Measurements from ENCODE around the gene OGDH. TPM values are rescaled to one million over a fixed set of nuclear protein-coding genes. Genes with fewer than 3 reads are reported as not detected.
A peak's percentile ranks its signal among the peaks of the same experiment; 100 is the strongest.

OGDH gene
- total RNA-seq, 3 donors from 2014 or later (not counting 1 experiment from before 2014, with no cell fraction given) = 69.2 to 86.7 (median 81.4) TPM

GRCh38 chr7:44646921-44647636 lies 40.7 kb downstream of the OGDH start:
- TF ChIP-seq CTCF (IDR thresholded peaks at IDR 0.05) = no peak
- no peak overlapping the region for H3K4me3 ChIP-seq (ENCODE audit: low read length)
- Mint-ChIP-seq H3K36me3 (no peaks in the 10 kb centered on the region), H3K9me3 (no peaks in the 10 kb centered on the region), H3K27ac (no peak overlapping the region), H3K4me3 (no peak overlapping the region), H3K4me1 (peaks cover 5 to 7% of the 10 kb centered on the region in 2 donors), H3K27me3 (ENCODE audit: low read depth in 2 of 2) (no peaks in the 10 kb centered on the region)
- no peaks in the 10 kb centered on the region for H3K27me3 ChIP-seq (ENCODE audit: control insufficient read depth, insufficient read depth, low read length)
- no peak for DNase-seq
- WGBS (ENCODE audit: insufficient coverage) = no CpG with 5 or more reads among the region's 3 CpGs
- H3K27ac ChIP-seq (ENCODE audit: low read length) = no peak overlapping the region
- ATAC-seq = no peak
- peaks cover 32% of the 10 kb centered on the region for H3K36me3 ChIP-seq (ENCODE audit: control insufficient read depth, insufficient read depth, low read length)
- intact Hi-C loops (cut with micrococcal nuclease) = no loop called here
- H3K9me3 ChIP-seq (ENCODE audit: control insufficient read depth, insufficient read depth, low read length) = no peaks in the 10 kb centered on the region
- H3K4me1 ChIP-seq (ENCODE audit: control insufficient read depth, insufficient read depth, low read length) = no peaks in the 10 kb centered on the region

GRCh38 chr7:44647981-44648714 lies 41.7 kb downstream of the OGDH start:
- no peaks in the 10 kb centered on the region for H3K9me3 Mint-ChIP-seq
- 94% methylated on average over 3 of the region's 4 CpGs for WGBS (ENCODE audit: insufficient coverage)

GRCh38 chr7:44650242-44650641 lies 43.8 kb downstream of the OGDH start:
- Mint-ChIP-seq H3K27me3 (ENCODE audit: low read depth in 2 of 2) (no peaks in the 10 kb centered on the region), H3K27ac (peak overlapping the region in 1 of 2 donors; percentile 65), H3K4me1 (no peaks in the 10 kb centered on the region), H3K9me3 (no peaks in the 10 kb centered on the region), H3K36me3 (no peaks in the 10 kb centered on the region), H3K4me3 (no peak overlapping the region)
- Histone ChIP-seq H3K27ac (ENCODE audit: low read length) (no peak overlapping the region), H3K4me3 (ENCODE audit: low read length) (no peak overlapping the region), H3K36me3 (ENCODE audit: control insufficient read depth, insufficient read depth, low read length) (peaks cover 44% of the 10 kb centered on the region), H3K9me3 (ENCODE audit: control insufficient read depth, insufficient read depth, low read length) (no peaks in the 10 kb centered on the region), H3K27me3 (ENCODE audit: control insufficient read depth, insufficient read depth, low read length) (no peaks in the 10 kb centered on the region), H3K4me1 (ENCODE audit: control insufficient read depth, insufficient read depth, low read length) (no peaks in the 10 kb centered on the region)
- WGBS (ENCODE audit: insufficient coverage) = 97% methylated on average over 4 of the region's 4 CpGs
- DNase-seq (no peak), ATAC-seq (no peak)
- intact Hi-C loops (cut with micrococcal nuclease) = no loop called here
- TF ChIP-seq CTCF (IDR thresholded peaks at IDR 0.05) = no peak

More at GRCh38 chr7:44647981-44648714, 41.7 kb downstream of the OGDH start:
- H3K27ac Mint-ChIP-seq = peak overlapping the region in 1 of 2 donors; percentile 36
- Histone ChIP-seq H3K27ac (ENCODE audit: low read length) (no peak overlapping the region), H3K27me3 (ENCODE audit: control insufficient read depth, insufficient read depth, low read length) (no peaks in the 10 kb centered on the region), H3K4me3 (ENCODE audit: low read length) (no peak overlapping the region), H3K36me3 (ENCODE audit: control insufficient read depth, insufficient read depth, low read length) (peaks cover 34% of the 10 kb centered on the region), H3K9me3 (ENCODE audit: control insufficient read depth, insufficient read depth, low read length) (no peaks in the 10 kb centered on the region), H3K4me1 (ENCODE audit: control insufficient read depth, insufficient read depth, low read length) (no peaks in the 10 kb centered on the region)
- intact Hi-C loops (cut with micrococcal nuclease) = no loop called here
- no peak for ATAC-seq
- no peaks in the 10 kb centered on the region for H3K36me3 Mint-ChIP-seq
- no peaks in the 10 kb centered on the region for H3K27me3 Mint-ChIP-seq (ENCODE audit: low read depth in 2 of 2)
- no peak for DNase-seq
- peaks cover 5 to 7% of the 10 kb centered on the region in 2 donors for H3K4me1 Mint-ChIP-seq
- no peak overlapping the region for H3K4me3 Mint-ChIP-seq
- no peak for TF ChIP-seq CTCF (IDR thresholded peaks at IDR 0.05)

Measured in natural killer cell (primary cell).